Chondrocyte (in vitro differentiated cells): ENCODE results near the gene PC. TPM values are rescaled to one million over a fixed set of nuclear protein-coding genes. Genes with fewer than 3 reads are reported as not detected.

Experiments used
- DNase-seq: peaks from one replicate; pipeline ENCODE4 v3.0.0; 2021; ENCODE audit warnings: mixed read lengths, low spot score
- H3K27ac Mint-ChIP-seq: one replicate; pipeline ENCODE4 v1.8.0; 2021; ENCODE audit warnings: mild to moderate bottlenecking, moderate library complexity, mixed read lengths; ENCODE audit not compliant: unreplicated experiment
- H3K27me3 Mint-ChIP-seq: 2 replicates; pipeline ENCODE4 v1.8.0; 2021; ENCODE audit warnings: low read depth, mixed read lengths
- H3K36me3 Mint-ChIP-seq: 2 replicates; pipeline ENCODE4 v1.8.0; 2021; ENCODE audit warnings: low read depth, mixed read lengths
- H3K4me1 Mint-ChIP-seq: 2 replicates; pipeline ENCODE4 v1.8.0; 2021; ENCODE audit warnings: low read depth, mild to moderate bottlenecking, mixed read lengths
- H3K4me3 Mint-ChIP-seq: one replicate; pipeline ENCODE4 v1.8.0; 2021; ENCODE audit warnings: mild to moderate bottlenecking, moderate library complexity, mixed read lengths; ENCODE audit not compliant: unreplicated experiment
- H3K9me3 Mint-ChIP-seq: 2 replicates; pipeline ENCODE4 v1.8.0; 2021; ENCODE audit warnings: low read depth, mixed read lengths
- total RNA-seq: library from RNA; stranded (reverse); gene quantifications from 3 replicates; pipeline ENCODE4 v1.2.1, GENCODE V29; 2021
- TF ChIP-seq, protein P1 (sequence below): fragments of 200-600 bp; sonication (generic); IDR thresholded peaks from 2 replicates; pipeline ENCODE4 v1.5.0; 2021; ENCODE audit warnings: antibody characterized with exemption, mild to moderate bottlenecking, moderate library complexity

Gene PC
- total RNA-seq, 1 donor from 2014 or later = 12.3 TPM

DNA sequence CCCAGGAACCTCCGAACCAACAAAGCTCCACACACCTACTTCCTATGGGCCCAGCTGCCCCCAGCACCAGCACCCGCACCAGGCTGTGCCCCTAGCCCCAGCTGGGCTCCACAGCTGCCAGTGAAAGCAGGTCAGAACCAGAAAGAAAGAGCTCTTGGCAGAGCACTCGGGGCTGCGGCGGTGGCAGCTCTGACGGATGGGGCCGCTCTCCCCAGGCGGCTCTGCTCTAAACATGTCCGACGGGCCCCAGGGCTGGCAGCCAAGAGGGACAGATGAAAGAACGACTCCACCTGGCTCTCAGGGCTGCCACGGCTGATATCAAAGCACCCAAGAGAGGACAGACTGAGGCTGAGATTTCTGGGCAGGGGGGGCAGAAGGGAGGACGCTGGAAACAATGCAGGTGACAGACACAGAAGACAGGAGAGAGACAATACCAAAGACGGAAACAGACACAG, 75.6 kb downstream of the PC start:
- Mint-ChIP-seq H3K4me3 (no peak overlapping the region), H3K27ac (peak overlapping the region; percentile 94), H3K9me3 (no peaks in the 10 kb centered on the region), H3K27me3 (no peaks in the 10 kb centered on the region), H3K36me3 (no peaks in the 10 kb centered on the region), H3K4me1 (peaks cover 78% of the 10 kb centered on the region)
- TF ChIP-seq, protein P1, sequence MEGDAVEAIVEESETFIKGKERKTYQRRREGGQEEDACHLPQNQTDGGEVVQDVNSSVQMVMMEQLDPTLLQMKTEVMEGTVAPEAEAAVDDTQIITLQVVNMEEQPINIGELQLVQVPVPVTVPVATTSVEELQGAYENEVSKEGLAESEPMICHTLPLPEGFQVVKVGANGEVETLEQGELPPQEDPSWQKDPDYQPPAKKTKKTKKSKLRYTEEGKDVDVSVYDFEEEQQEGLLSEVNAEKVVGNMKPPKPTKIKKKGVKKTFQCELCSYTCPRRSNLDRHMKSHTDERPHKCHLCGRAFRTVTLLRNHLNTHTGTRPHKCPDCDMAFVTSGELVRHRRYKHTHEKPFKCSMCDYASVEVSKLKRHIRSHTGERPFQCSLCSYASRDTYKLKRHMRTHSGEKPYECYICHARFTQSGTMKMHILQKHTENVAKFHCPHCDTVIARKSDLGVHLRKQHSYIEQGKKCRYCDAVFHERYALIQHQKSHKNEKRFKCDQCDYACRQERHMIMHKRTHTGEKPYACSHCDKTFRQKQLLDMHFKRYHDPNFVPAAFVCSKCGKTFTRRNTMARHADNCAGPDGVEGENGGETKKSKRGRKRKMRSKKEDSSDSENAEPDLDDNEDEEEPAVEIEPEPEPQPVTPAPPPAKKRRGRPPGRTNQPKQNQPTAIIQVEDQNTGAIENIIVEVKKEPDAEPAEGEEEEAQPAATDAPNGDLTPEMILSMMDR = no peak
- no peak for DNase-seq

DNA sequence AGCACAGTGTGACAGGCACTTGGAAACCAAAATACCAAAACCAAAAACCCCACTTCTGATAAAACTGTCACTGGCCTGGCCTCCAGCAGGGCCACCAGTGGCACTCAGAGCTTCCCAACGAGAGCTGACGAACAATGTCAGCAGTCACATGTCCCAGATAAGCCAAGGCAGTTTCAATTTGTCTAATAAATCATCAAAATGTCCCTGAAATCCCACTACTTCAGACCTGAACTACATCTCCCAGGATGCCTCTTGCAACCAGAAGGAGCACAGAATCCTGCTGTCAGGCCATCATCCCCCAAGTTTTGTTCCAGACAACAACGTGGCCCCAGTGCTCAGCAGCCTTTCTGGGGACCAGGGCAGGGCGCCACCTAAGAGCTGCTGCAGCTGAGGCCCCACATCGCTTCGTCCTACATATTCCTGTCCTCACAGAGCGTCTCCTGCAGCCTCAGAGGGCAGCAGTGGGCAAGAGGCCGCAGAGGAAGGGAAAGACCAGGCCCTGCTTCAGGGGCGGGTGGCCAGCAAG, 76.2 kb downstream of the PC start:
- no peaks in the 10 kb centered on the region for H3K27me3 Mint-ChIP-seq
- no peak for DNase-seq
- no peaks in the 10 kb centered on the region for H3K36me3 Mint-ChIP-seq
- no peak overlapping the region for H3K27ac Mint-ChIP-seq
- no peak overlapping the region for H3K4me3 Mint-ChIP-seq
- no peaks in the 10 kb centered on the region for H3K9me3 Mint-ChIP-seq
- H3K4me1 Mint-ChIP-seq = peaks cover 73% of the 10 kb centered on the region
- TF ChIP-seq, protein P1 = no peak

DNA sequence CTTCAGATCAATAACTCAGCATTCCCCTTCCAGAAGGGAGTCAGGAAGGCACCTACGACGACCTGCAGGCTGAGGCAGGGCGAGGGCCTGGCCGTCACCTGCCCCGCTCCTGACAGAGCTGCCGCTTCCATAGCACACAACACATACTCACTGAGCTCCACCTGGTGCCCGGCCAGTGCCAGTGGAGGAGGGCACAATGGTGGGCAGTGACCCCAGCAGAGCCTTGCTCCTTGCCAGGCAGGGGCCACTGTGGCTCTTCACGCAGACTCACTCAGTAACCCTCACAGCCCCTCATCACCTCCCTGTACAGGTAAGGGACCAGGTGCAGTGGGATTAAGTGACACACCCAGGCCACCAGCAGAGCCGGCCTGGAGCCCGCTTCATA, 76.7 kb downstream of the PC start:
- TF ChIP-seq, protein P1 = no peak
- peaks cover 67% of the 10 kb centered on the region for H3K4me1 Mint-ChIP-seq

DNA sequence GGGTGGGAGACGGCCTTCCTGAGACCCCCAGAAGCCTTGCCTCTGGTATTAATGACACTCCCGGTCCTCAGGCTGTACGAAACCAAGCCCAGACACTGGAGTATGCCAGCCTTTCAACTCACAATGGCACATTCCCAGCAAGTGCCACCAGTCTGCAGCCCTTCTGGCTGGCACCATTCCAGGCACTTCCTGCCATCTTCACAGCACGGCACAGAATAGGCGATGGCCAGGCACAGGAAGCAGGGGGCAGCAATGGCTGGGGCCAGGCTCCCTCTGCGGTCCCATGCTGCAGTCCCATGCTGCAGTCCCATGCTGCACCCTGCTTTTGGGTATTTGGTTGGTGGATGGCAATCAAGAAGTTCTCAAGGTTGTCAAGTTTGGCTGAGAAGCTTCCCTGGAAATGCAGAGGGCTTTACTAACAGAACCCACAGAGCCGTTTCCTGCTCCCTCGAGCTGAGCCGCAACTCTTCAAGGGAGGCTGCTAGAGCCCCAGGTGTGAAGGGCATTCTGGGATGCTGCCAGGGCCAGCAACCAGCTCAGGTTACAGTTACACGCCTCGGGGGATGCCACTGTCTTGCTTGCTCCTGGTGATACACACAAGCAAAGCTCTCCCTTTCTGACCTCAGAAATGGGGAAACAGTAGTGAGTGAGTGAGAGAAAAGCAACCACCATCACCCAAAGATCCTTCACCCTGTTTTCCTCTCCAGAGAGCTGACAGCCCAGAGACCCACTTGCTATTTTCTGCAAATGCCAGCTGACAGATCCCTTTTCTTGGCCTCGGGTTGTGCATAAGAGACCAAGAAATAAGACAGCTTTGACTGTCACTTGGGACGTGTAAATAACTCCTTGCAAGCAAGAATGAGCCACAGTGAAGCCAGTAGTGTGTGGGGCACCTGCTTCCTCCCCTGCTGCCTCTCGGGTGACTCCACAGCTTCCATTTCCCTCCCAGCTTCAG, 77.4 kb downstream of the PC start:
- Mint-ChIP-seq H3K4me3 (no peak overlapping the region), H3K27ac (no peak overlapping the region), H3K36me3 (no peaks in the 10 kb centered on the region), H3K27me3 (no peaks in the 10 kb centered on the region), H3K4me1 (peaks cover 61% of the 10 kb centered on the region), H3K9me3 (no peaks in the 10 kb centered on the region)
- TF ChIP-seq, protein P1 = peak; percentile 26
- no peak for DNase-seq

More for the DNA sequence above, 76.7 kb downstream of the PC start:
- Mint-ChIP-seq H3K36me3 (no peaks in the 10 kb centered on the region), H3K4me3 (no peak overlapping the region), H3K27me3 (no peaks in the 10 kb centered on the region), H3K9me3 (no peaks in the 10 kb centered on the region), H3K27ac (no peak overlapping the region)
- DNase-seq = no peak

DNA sequence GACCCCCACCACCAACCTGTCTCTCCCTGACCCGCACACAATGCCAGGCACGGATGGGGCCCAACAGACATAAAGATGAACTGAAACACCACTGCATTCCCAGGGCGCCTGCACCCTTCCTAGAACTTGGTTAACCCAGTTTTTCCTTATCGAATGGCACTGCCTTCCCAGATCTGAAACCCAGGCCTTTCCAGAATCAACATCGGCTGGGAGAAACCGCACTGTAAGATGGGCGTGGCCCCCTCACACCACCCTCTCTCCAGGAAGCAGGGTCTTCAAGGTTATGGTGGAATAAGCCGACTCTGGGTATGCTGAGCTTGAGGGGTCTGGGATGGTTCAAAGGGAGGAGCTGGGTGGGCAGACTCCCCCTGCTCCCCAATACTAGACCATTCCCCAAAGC, 78.2 kb downstream of the PC start:
- Mint-ChIP-seq H3K36me3 (no peaks in the 10 kb centered on the region), H3K27me3 (no peaks in the 10 kb centered on the region), H3K9me3 (no peaks in the 10 kb centered on the region), H3K27ac (no peak overlapping the region), H3K4me1 (peaks cover 59% of the 10 kb centered on the region), H3K4me3 (no peak overlapping the region)
- DNase-seq = no peak
- TF ChIP-seq, protein P1 = no peak
